AG08396 (cell line): Measurements from ENCODE around the gene OR10H5.
"Not testable (repeated sequence)": the region's sequence is repeated elsewhere in the genome, so short reads cannot be mapped to it uniquely, and the experiment has no call there.

ENCODE experiments used
- DNase-seq: peaks from one replicate; pipeline ENCODE4 v3.0.0; 2012; ENCODE audit warnings: low spot score, mixed read lengths

OR10H5 gene

DNA sequence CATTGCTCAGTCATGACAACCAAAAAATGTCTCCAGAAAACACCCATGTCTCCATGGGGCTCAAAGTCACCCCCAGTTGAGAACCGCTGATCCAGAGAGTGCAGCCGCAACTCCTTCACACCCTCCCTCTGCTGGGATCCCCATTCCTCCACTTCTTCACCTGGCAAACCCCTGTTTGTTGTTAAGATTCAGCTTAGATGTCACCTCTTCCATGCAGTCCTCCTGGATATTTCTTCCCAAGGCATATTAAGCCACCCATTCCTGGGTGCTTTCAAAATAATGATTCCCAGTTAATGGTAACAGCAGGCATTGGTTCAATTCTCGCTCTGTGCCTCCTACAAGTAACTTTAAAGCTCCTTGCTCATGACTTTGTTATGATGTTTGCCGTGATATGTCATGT is 24.0 kb downstream of the OR10H5 start:
- DNase-seq: no peak

DNA sequence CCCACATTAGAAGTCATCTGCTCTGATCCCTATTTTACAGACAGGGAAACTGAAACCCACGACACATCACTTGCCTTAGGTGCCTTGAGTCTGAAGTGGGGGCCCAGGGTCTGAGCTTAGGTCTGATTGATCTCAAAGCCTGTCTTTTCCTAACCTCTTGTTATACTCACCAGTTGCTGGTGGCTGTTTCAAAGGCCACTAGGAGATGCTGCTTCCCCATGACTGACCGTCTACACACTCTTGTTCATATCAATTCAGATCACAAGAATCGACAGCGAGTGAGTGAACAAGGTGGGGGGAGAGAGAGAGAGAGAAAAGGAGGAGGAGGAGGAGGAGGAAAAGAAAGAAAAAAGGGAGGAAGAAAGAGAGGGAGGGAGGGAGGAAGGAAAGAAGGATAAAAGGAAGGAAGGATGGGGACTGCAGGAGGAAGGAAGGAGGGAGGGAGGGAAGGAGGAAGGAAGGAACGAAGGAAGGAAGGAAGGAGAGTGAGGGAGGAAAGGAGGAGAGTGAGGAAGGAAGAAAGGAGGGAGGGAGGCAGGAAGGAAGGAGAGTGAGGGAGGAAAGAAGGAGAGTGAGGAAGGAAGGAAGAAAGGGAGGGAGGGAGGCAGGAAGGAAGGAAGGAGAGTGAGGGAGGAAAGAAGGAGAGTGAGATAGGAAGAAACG is 24.7 kb downstream of the OR10H5 start:
- DNase-seq: no peak

DNA sequence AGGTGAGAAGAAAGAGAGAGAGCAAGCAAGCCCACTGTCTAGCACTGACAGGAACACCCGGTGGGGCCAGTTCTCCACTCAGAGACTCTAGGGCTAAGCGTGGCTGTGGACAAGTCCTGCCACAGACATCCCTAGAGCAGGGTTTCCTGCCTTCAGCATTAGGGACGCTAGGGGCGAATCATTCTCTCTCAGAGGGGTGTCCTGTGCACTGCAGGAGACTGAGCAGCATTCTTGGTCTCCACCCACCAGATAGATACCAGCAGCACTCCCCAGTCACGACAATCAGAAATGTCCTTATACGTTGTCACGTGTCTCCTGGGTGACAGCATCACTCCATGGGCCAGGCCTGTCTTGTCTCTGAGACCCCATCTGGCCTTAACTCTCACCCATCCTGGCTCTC is 26.5 kb downstream of the OR10H5 start:
- no peak for DNase-seq

DNA sequence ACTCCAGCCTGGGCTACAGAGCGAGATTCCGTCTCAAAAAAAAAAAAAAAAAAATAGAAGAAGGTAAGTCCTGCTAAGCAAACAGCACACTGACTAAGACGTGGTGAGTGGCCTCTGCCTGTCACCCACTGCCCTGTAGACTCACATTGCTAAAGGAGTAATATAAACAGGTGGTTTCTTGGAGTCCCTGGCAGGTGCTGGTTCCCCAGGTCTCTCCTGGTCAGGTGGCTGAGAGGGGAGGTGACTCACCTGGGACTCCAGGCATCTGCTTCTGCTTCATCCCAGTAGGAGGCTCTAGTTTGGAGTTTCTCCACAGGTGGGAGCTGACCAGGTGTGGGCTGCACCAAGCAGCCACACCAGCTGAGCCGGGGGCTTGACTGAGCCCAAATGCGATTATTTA is 27.8 kb downstream of the OR10H5 start, which contains the start of gene OR10H1:
Gene OR10H1 (minus strand): TSS at position 359 of the 400 bp plus-strand sequence. CDS start 7,627 bp downstream, outside the sequence.
- no peak for DNase-seq

DNA sequence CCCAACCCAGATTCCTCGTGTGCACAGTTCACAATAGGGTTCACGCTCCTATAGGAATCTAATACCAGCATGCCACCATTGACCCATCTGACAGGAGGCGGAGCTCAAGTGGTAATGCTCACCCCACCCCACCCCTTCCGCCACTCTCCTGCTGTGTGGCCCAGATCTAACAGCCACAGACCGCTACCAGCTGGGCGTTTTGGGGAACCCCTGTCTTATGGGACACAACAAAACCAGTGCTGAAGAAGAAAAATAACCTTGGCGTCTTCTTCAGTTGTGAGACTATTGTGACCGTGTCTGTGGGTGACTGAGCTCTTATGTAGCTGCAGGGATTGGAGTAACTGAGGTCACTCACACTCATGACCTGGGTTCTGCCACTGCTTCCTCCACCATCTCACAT is 33.2 kb downstream of the OR10H5 start:
- no peak for DNase-seq

DNA sequence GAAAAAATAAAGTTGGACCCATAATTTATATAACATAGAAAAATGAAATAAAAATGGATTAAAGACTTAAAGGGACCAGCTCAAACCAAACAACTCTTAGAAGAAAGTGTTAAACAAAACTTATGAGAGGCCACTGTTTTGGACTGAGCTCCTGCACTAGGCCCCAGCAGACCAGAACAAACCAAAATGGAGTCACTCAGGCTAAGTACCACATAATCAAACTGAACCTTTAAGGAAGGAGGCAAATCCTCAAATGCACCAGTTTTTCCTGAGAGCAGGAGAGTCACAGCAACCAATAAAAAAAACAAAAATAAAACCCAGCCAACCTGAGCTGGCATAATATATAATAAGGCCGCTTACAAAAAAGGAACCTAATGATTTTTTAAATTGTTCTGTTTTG is 38.3 kb downstream of the OR10H5 start:
- DNase-seq: no peak

DNA sequence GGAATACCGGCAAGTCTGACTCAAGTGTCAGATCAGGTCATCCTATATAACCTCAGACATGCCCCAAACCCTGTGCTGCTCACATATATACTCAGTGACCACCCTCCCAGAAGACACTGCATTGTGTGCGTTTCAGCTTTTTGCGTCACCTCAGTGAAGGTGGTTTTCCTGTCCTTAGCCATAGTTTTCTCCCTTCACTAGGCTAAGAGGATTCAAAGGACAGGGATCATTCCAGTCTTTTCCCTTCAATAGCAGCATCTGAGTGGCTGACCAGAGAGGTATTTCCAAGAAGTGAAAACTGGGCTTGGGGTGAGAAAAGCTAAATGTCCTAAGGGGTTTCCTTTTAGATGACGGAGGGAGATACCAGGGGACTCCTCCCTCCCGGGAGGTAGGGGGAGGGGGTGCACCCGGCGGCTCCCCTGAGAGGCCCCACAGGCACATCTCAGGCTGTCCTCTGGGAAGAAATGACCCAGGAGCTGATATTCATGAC is 40.7 kb downstream of the OR10H5 start:
- no peak for DNase-seq

DNA sequence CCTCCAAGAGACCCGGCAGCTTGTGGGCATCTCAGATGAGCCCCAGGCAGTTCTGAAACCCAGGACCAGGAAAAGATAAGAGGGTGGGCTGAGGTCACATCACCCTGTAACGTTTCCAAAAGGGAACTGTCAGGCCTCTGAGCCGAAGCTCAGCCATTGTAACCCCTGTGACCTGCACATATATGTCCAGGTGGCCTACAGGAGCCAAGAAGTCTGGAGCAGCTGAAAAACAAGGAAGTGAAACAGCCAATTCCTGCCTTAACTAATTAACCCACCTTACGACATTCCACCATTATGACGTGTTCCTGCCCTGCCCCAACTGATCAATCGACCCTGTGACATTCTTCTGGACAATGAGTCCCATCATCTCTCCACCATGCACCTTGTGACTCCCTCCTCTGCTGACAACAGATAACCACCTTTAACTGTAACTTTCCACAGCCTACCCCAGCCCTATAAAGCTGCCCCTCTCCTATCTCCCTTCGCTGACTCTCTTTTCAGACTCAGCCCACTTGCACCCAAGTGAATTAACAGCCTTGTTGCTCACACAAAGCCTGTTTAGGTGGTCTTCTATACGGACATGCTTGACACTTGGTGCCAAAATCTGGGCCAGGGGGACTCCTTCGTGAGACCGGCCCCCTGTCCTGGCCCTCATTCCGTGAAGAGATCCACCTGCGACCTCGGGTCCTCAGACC is 41.3 kb downstream of the OR10H5 start:
- DNase-seq: not testable (repeated sequence)

DNA sequence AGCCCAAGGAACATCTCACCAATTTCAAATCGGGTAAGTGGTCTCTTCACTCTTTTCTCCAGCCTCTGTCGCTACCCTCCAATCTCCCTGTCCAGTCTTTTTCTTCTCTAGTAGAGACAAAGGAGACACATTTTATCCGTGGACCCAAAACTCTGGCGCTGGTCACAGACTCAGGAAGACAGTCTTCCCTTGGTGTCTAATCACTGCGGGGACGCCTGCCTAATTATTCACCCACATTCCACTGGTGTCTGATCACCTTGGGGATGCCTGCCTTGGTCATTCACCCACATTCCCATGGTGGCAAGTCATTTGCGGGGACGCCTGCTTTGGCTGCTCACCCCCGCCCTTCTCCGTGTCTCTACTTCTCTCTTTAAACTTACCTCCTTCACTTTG is 41.8 kb downstream of the OR10H5 start:
- no peak for DNase-seq

DNA sequence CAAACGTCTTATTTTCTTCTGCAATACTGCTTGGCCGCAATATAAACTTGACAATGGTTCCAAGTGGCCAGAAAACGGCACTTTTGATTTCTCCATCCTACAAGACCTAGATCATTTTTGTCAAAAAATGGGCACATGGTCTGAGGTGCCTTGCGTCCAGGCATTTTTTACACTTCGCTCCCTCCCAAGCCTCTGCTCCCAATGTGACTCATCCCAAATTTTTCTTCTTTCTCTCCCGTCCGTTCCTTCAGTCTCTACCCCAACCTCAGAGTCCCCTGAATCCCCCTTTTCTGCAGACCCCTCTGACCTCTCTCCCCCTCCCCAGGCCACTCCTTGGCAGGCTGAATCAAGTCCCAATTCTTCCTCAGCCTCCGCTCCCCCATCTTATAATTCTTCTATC is 42.3 kb downstream of the OR10H5 start:
- no peak for DNase-seq

DNA sequence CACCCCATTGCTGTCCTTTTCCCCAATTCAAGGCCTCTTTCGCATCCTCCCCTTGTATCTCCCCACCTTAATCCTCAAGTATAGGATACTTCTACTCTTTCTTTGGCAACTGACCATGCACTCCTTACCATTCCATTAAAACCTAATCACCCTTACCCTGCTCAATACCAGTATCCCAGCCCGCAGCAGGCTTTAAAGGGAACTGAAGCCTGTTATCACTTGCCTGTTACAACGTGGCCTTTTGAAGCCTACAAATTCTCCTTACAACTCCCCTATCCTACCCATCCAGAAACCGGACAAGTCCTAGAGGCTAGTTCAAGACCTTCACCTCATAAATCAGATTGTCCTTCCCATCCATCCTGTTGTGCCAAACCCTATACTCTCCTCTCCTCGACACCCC is 44.2 kb downstream of the OR10H5 start:
- no peak for DNase-seq

DNA sequence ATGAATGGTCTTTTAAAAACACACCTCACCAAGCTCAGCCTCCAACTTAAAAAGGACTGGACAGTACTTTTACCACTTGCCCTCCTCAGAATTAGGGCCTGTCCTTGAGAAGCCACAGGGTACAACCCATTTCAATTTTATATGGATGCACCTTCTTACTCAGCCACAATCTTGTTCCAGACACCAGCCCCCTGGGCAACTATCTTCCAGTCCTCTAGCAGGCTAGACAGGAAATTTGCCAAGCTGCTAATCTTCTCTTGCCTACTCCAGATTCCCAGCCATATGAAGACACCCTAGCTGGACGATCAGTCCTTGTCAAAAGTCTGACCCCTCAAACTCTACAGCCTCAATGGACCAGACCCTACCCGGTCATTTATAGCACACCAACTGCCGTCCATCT is 46.8 kb downstream of the OR10H5 start:
- not testable (repeated sequence) for DNase-seq

DNA sequence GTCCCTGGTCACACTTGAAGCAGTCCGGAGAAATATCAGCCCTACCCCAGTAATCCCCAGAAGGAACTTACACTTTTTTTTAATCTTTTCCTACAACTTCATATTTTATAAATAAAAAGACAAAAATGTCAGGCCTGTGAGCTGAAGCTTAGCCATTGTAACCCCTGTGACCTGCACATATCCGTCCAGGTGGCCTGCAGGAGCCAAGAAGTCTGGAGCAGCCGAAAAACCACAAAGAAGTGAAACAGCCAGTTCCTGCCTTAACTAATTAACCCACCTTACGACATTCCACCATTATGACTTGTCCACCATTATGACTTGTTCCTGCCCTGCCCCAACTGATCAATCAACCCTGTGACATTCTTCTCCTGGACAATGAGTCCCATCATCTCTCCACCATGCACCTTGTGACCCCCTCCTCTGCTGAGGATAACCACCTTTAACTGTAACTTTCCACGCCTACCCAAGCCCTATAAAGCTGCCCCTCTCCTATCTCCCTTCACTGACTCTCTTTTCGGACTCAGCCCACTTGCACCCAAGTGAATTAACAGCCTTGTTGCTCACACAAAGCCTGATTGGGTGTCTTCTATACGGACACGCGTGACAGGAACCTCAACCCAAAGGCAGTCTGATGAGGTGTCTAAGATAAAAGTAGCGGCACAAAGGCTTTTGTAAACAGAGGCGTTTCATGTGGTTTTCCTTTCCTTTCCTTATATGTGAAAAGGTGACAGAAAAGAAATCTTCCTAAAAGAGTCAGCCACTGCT is 48.3 kb downstream of the OR10H5 start:
- not testable (repeated sequence) for DNase-seq

DNA sequence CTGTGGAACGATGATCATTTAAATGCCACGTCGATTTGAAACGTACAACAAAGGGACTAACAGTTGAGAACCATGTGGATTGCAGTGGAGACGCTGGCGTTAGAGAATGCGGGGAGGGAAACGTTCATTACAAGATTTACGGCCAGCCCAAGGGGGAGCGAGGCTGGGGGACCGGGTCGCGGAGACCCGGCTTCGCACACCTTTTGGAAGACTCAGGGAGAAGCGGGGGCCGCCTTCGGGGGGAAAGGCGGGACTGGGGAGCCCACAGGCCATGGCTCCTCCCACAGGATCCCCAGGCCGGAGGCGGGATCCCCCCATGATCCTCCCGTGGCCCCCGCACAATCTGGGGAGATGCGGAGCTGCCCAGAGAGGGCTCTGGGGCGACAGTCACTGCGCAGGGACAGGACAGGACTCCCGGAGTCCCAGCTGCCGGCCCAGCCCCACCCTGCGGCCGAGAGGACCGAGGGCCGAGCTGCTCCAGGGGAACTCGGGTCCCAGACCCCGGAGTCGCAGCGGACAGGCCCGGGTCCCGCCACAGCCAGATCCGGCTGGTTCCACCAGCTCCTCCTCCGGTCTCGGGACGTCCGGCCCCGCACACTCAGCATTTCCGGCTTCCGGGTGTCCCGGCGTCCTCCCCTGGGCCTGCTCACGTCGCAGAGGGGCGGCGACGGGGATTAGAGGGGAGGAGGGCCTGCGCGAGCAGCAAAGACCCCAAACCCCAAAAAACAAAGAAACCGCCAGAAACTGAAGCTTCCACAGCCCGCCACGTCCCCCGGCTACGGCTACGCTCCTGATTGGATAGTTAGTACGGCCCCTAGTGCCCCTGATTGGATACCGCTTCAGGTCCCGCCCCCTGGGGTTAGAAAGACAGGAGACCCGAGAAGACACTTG is 49.1 kb downstream of the OR10H5 start:
- DNase-seq: peak; percentile 97

DNA sequence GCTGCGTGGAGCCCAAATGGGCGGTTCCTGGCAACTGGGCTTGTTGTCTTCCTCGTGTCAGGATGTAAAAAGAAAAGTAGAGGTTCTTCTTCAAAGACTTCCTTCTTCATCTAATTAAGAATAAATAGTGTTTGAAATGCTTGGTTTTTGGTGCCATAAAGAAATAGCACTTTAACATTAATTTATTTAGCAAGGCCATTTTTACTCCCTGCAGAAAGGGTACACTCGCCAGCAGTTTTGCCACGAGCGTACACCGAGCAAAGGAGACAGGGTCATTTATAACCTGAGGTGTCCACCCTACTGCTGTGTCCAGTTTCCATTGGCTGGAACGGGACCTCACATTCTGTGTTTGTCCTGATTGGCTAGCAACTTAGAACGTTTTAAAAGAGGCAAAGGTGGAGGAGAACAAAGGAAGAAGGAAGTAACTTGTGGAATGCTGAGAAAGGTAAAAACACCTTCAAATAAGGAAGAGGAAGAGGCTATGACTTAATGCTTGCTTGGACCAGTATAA is 49.8 kb downstream of the OR10H5 start:
- DNase-seq: no peak

DNA sequence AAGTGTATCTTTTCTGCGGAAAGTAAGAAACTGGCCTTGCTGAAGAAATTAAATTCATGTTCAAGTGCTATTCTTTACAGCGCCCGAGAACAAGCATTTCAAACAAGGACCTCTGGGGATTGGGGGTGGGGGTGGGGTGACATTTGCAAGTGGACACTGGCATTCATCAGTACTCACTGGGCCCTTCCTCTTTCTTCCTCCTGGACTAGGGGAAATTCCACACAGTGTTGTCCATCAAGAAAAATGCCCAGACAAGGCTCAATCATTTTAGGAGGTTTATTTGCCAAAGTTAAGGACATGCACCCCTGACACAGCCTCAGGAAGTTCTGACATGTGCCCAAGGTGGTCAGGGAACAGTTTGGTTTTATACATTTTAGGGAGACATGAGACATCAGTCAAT is 50.9 kb downstream of the OR10H5 start:
- no peak for DNase-seq

DNA sequence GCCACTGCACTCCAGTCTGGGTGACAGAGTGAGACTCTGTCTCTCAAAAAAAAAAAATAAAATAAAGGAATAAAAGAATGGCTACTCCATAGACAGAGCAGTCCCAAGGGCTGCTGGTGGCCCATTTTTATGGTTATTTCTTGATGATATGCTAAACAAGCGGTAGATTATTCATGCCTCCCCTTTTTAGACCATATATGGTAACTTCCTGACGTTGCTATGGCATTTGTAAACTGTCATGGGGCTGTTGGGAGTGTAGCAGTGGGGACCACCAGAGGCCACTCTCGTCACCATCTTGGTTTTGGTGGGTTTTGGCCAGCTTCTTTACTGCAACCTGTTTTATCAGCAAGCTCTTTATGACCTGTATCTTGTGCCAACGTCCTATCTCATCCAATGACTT is 52.4 kb downstream of the OR10H5 start:
- not testable (repeated sequence) for DNase-seq

DNA sequence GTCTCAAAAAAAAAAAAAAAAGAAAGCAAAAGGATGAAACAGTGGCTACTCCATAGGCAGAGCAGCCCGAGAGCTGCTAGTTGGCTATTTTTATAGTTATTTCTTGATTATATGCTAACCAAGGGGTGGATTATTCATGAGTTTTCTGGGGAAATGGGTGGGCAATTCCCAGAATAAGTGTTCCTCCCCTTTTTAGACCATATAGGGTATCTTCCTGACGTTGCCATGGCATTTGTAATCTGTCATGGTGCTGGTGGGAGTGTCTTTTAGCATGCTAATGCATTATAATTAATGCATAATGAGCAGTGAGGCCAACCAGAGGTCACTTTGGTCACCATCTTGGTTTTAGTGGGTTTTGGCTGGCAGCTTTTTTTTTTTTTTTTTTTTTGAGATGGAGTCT is 53.4 kb downstream of the OR10H5 start:
- DNase-seq: no peak

DNA sequence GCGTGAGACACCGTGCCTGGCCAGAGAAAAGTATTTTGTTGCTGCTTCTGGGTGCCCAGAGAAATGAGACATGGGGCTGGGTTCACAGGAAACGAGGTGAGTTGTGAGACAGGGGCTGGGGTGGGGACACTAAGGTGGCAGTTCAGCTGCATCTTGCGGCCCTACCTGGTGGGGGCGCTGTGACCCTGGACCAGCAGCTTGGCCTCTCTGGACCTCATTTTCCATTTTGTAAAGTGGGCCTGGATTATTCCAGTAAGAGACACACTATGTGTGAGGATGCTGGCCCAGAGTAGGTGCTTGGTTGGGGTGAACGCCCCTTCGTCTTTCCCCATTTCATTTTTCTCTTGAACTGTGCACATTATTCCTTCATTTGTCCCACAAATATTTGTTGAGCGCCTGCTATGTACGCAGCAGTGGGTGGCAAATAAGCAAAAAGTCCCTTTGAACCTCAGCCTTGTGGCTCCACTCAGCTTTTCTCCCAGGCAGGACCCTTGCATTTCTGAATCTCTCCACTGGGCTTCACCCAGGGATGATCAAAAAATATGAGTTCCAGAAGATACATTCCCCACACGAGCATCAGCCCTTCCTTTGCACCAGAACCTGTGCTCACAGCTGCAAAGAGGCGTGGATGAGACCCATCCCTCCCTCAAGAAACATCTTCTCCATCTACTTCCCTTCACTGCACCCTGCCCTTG is 54.6 kb downstream of the OR10H5 start:
- DNase-seq: no peak

DNA sequence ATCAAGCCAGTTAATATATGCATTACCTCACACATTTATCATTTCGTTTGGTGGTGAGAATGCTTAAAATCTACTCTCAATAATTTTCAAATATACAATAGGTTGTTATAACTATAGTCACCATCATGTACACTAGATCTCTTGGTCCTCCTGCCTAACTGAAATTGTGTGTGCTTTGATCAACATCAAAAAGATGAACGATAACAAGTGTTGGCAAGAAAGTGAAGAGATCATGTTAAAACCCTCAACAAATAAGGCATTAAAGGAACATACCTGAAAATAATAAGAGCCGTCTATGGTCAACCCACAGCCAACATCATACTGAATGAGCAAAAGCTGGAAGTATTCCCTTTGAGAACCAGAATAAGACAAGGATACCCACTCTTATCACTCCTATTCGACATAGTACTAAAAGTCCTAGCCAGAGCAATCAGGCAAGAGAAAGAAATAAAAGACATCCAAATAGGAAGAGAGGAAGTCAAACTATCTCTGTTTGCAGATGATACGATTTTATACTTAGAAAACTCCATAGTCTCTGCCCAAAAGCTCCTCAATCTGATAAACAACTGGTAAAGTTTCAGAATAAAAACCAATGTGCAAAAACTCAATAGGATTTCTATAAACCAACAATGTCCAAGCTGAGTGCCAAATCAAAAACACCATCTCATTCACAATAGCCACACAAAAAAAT is 55.9 kb downstream of the OR10H5 start:
- DNase-seq: no peak

DNA sequence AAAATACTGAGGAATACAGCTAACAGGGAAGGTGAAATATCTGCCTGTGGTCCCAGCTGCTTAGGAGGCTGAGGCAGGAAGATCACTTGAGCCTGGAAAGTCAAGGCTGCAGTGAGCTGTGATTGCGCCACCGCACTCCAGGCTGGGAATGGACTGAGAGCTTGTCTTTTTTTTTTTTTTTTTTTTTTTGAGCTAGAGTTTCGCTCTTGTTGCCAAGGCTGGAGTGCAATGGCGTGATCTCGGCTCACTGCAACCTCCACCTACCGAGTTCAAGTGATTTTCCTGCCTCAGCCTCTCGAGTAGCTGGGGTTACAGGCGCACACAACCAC is 56.4 kb downstream of the OR10H5 start:
- DNase-seq: not testable (repeated sequence)
